IMR-90 (cell line): Measurements from ENCODE around the gene TEK. TPM values are rescaled to one million over a fixed set of nuclear protein-coding genes. Genes with fewer than 3 reads are reported as not detected.

Experiments
- ATAC-seq: fragments of 200-7000 bp; cut with Tn5 transposase; 2 replicates; pipeline ENCODE4 v1.9.1; 2020; ENCODE audit warnings: low read depth, mild to moderate bottlenecking, moderate library complexity
- BruUV-seq: library from RNA; stranded (reverse); fragments of 400-500 nt; replicated peaks from 2 replicates; lab custom pipeline; 2021; lab: Mats Ljungman, UMichigan
- CTCF ChIA-PET: fragments of 300-600 bp; formaldehyde crosslinking; extraction: SDS; loops from one replicate; lab custom pipeline; 2021; ENCODE audit warnings: antibody characterized with exemption; lab: Yijun Ruan, JAX
- POLR2A ChIA-PET: fragments of 300-600 bp; sonication (Branson Sonifier 250); formaldehyde crosslinking; loops from one replicate; lab custom pipeline; 2022; ENCODE audit warnings: antibody characterized with exemption; ENCODE audit not compliant: unreplicated experiment; lab: Charles Lee
- DNase-seq: peaks from one replicate; pipeline ENCODE4 v3.0.0; 2013
- H2AFZ ChIP-seq: replicated peaks from 2 replicates; pipeline ENCODE3; 2013; ENCODE audit warnings: low read length, mild to moderate bottlenecking; ENCODE audit not compliant: poor library complexity
- H2AK5ac ChIP-seq: 2 replicates; pipeline ENCODE4 v1.6.1; 2013; ENCODE audit warnings: low read depth, low read length, inconsistent platforms
- H2AK9ac ChIP-seq: replicated peaks from 2 replicates; pipeline ENCODE3; 2013; ENCODE audit warnings: mild to moderate bottlenecking, low read depth, low read length, moderate library complexity; ENCODE audit not compliant: poor library complexity
- H2BK120ac ChIP-seq: 2 replicates; pipeline ENCODE4 v1.6.1; 2013; ENCODE audit warnings: low read depth, low read length, inconsistent platforms
- H2BK15ac ChIP-seq: 3 replicates; pipeline ENCODE4 v1.6.1; 2013; ENCODE audit warnings: low read depth, low read length, inconsistent platforms
- H2BK20ac ChIP-seq: 2 replicates; pipeline ENCODE4 v1.6.1; 2013; ENCODE audit warnings: low read depth, mild to moderate bottlenecking, inconsistent platforms, low read length, moderate library complexity
- H2BK5ac ChIP-seq: 2 replicates; pipeline ENCODE4 v1.6.1; 2013; ENCODE audit warnings: mild to moderate bottlenecking, low read depth, low read length, inconsistent platforms; ENCODE audit not compliant: poor library complexity, severe bottlenecking
- H3K14ac ChIP-seq: replicated peaks from 2 replicates; pipeline ENCODE4 v1.6.1; 2013; ENCODE audit warnings: low read depth, low read length, inconsistent platforms
- H3K18ac ChIP-seq: 2 replicates; pipeline ENCODE4 v1.6.1; 2013; ENCODE audit warnings: low read depth, low read length, control low read depth
- H3K23ac ChIP-seq: 2 replicates; pipeline ENCODE4 v1.6.1; 2013; ENCODE audit warnings: low read depth, low read length, inconsistent platforms
- H3K27ac ChIP-seq: 2 replicates; pipeline ENCODE4 v1.5.1; 2013; ENCODE audit warnings: mild to moderate bottlenecking, control low read depth, low read length; ENCODE audit not compliant: insufficient read depth
- H3K27me3 ChIP-seq: 2 replicates; pipeline ENCODE4 v1.6.1; 2013; ENCODE audit warnings: low read length; ENCODE audit not compliant: control insufficient read depth, insufficient read depth
- H3K36me3 ChIP-seq: 2 replicates; pipeline ENCODE4 v1.6.1; 2013; ENCODE audit warnings: low read length, mixed read lengths; ENCODE audit not compliant: control insufficient read depth, insufficient read depth
- H3K4ac ChIP-seq: 2 replicates; pipeline ENCODE4 v1.6.1; 2013; ENCODE audit warnings: low read depth, low read length, inconsistent platforms
- H3K4me1 ChIP-seq: 2 replicates; pipeline ENCODE4 v1.6.1; 2013; ENCODE audit warnings: low read length, mixed read lengths; ENCODE audit not compliant: control insufficient read depth, insufficient read depth
- H3K4me2 ChIP-seq: 2 replicates; pipeline ENCODE4 v1.6.1; 2013; ENCODE audit warnings: low read depth, mild to moderate bottlenecking, control low read depth, low read length, moderate library complexity
- H3K4me3 ChIP-seq: 2 replicates; pipeline ENCODE4 v1.5.1; 2013; ENCODE audit warnings: low read depth, mild to moderate bottlenecking, control low read depth, low read length, moderate library complexity; ENCODE audit not compliant: insufficient read depth
- H3K56ac ChIP-seq: 2 replicates; pipeline ENCODE4 v1.6.1; 2013; ENCODE audit warnings: low read length, inconsistent platforms; ENCODE audit not compliant: insufficient read depth; ENCODE audit errors: extremely low read depth
- H3K79me1 ChIP-seq, 2 experiments: 2 replicates each; pipeline ENCODE4 v1.6.1; 2013; ENCODE audit warnings: low read length in 2 of 2, inconsistent platforms in 1 of 2, low read depth in 1 of 2
- H3K9ac ChIP-seq: 2 replicates; pipeline ENCODE4 v1.6.1; 2013; ENCODE audit warnings: low read depth, low read length, control low read depth
- H3K9me1 ChIP-seq: 2 replicates; pipeline ENCODE4 v1.6.1; 2013; ENCODE audit warnings: low read length, inconsistent platforms; ENCODE audit not compliant: insufficient read depth
- H3K9me3 ChIP-seq: 2 replicates; pipeline ENCODE4 v1.6.1; 2013; ENCODE audit warnings: low read length; ENCODE audit not compliant: control insufficient read depth, insufficient read depth
- H4K20me1 ChIP-seq: 2 replicates; pipeline ENCODE4 v1.6.1; 2013; ENCODE audit warnings: low read length, inconsistent platforms; ENCODE audit not compliant: insufficient read depth
- H4K5ac ChIP-seq: 2 replicates; pipeline ENCODE4 v1.6.1; 2013; ENCODE audit warnings: mild to moderate bottlenecking, low read depth, low read length, control low read depth
- H4K8ac ChIP-seq, 2 experiments: 2 replicates each; pipeline ENCODE4 v1.6.1; 2013; ENCODE audit warnings: low read depth in 2 of 2, low read length in 2 of 2, control low read depth in 1 of 2, inconsistent platforms in 1 of 2
- H4K91ac ChIP-seq: 2 replicates; pipeline ENCODE4 v1.6.1; 2013; ENCODE audit warnings: low read depth, low read length, inconsistent platforms; ENCODE audit not compliant: insufficient read depth
- BHLHE40 ChIP-seq: fragments of 150-350 bp; IDR thresholded peaks from 2 replicates; pipeline ENCODE4 v1.6.1; 2016; ENCODE audit warnings: mild to moderate bottlenecking, low read depth, low read length
- CEBPB ChIP-seq: IDR thresholded peaks from 2 replicates; pipeline ENCODE4 v1.6.1; 2012; ENCODE audit warnings: low read depth, low read length, improper control_type of control experiment
- CHD1 ChIP-seq: IDR thresholded peaks from 2 replicates; pipeline ENCODE4 v1.6.1; 2012; ENCODE audit warnings: low read depth, low read length, improper control_type of control experiment
- MAZ ChIP-seq: IDR thresholded peaks from 2 replicates; pipeline ENCODE4 v1.6.1; 2012; ENCODE audit warnings: low read depth, mild to moderate bottlenecking, low read length, improper control_type of control experiment, moderate library complexity, borderline replicate concordance
- MXI1 ChIP-seq: IDR thresholded peaks from 2 replicates; pipeline ENCODE4 v1.6.1; 2012; ENCODE audit warnings: low read depth, mild to moderate bottlenecking, low read length, moderate library complexity, borderline replicate concordance
- POLR2A ChIP-seq: IDR thresholded peaks from 2 replicates; pipeline ENCODE4 v1.6.1; 2012; ENCODE audit warnings: mild to moderate bottlenecking, low read depth, low read length
- RFX5 ChIP-seq: IDR thresholded peaks from 2 replicates; pipeline ENCODE4 v1.8.0; 2012; ENCODE audit warnings: low read depth, mild to moderate bottlenecking, low read length, moderate library complexity
- WGBS, 2 experiments: methylation state at CpG; one replicate each; pipeline versions ENCODE4 v1.1.5 to v1.1.7; 2013; ENCODE audit warnings: missing lambda C conversion rate in 2 of 2; ENCODE audit not compliant: insufficient read length in 1 of 2; ENCODE audit errors: extremely low coverage in 2 of 2; 5-methylcytosine and 5-hydroxymethylcytosine counted together
- dilution Hi-C: fragments of 300-500 bp; cut with HindIII; formaldehyde crosslinking; loops from one replicate; pipeline ENCODE4 v1.14.3; 2018; ENCODE audit warnings: low sequenced_read_pairs; ENCODE audit not compliant: unreplicated experiment
- in situ Hi-C: fragments of 300-500 bp; cut with MboI; formaldehyde crosslinking; loops from 3 replicates; pipeline ENCODE4 v1.14.3; 2019; ENCODE audit warnings: low sequenced_read_pairs, inconsistent platforms, mixed read lengths
- intact Hi-C: fragments of 100-400 bp; cut with micrococcal nuclease; formaldehyde crosslinking; loops from 2 replicates; pipeline ENCODE4 v1.10.0; 2022
- polyA plus RNA-seq, 3 experiments: library from polyadenylated mRNA; depleted of rRNA; stranded (reverse); fragments of >200 nt; gene quantifications; 2 replicates each; pipeline ENCODE4 v1.2.3, GENCODE V29; 2012; ENCODE audit warnings: low replicate concordance in 1 of 3
- total RNA-seq: library from RNA; depleted of rRNA; stranded (reverse); fragments of >200 nt; gene quantifications from 2 replicates; pipeline ENCODE4 v1.2.3, GENCODE V29; 2012
- TF ChIP-seq, protein P1 (sequence below): fragments of 150-350 bp; IDR thresholded peaks from 2 replicates; pipeline ENCODE4 v1.6.1; 2017; ENCODE audit warnings: mild to moderate bottlenecking, antibody characterized with exemption, low read length, low read depth
- TF ChIP-seq, protein P2 (sequence below): conservative IDR thresholded peaks from 2 replicates; pipeline ENCODE4 v1.5.1; 2012; ENCODE audit warnings: mild to moderate bottlenecking, low read depth, low read length, improper control_type of control experiment

The TEK gene
- total and polyA plus RNA-seq, 2 of the 4 experiments (the other 2 are of a cell fraction), result 6.3 to 11.7 TPM

DNA sequence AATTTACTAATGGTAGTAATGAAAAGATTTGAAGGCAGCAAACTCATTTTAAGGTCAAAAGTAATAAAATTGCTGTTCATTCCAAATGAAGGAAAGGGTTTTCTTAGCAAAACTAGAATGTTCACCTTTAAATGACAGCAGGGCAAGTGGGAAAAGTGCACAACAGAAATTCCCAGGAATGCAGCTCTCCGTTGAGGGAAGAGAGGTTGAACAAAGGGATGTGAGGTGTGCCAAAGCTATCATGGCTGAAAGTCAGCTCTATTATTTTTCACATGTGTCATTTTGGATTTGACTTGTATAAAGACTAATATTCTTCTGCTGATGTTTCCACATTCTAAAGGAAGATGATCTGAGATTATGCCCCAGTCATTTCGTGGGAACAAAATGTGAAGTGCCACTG is 51.6 kb downstream of the TEK start:
- H3K4me3 ChIP-seq, result no peak overlapping the region
- no peak overlapping the region for H2BK20ac ChIP-seq
- no CpG with 5 or more reads among the region's 2 CpGs for WGBS, 2 experiments
- BruUV-seq, result no TSS peak
- no peak overlapping the region for H3K23ac ChIP-seq
- no peak for TF ChIP-seq MAZ
- TF ChIP-seq, protein P1, sequence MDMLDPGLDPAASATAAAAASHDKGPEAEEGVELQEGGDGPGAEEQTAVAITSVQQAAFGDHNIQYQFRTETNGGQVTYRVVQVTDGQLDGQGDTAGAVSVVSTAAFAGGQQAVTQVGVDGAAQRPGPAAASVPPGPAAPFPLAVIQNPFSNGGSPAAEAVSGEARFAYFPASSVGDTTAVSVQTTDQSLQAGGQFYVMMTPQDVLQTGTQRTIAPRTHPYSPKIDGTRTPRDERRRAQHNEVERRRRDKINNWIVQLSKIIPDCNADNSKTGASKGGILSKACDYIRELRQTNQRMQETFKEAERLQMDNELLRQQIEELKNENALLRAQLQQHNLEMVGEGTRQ, result no peak
- TF ChIP-seq MXI1, result no peak
- TF ChIP-seq POLR2A, result no peak
- TF ChIP-seq, protein P2, sequence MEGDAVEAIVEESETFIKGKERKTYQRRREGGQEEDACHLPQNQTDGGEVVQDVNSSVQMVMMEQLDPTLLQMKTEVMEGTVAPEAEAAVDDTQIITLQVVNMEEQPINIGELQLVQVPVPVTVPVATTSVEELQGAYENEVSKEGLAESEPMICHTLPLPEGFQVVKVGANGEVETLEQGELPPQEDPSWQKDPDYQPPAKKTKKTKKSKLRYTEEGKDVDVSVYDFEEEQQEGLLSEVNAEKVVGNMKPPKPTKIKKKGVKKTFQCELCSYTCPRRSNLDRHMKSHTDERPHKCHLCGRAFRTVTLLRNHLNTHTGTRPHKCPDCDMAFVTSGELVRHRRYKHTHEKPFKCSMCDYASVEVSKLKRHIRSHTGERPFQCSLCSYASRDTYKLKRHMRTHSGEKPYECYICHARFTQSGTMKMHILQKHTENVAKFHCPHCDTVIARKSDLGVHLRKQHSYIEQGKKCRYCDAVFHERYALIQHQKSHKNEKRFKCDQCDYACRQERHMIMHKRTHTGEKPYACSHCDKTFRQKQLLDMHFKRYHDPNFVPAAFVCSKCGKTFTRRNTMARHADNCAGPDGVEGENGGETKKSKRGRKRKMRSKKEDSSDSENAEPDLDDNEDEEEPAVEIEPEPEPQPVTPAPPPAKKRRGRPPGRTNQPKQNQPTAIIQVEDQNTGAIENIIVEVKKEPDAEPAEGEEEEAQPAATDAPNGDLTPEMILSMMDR, result no peak
- no peak for TF ChIP-seq RFX5
- TF ChIP-seq CHD1, result no peak
- TF ChIP-seq BHLHE40, result no peak
- no peak for TF ChIP-seq CEBPB
- no peak for ATAC-seq
- H4K5ac ChIP-seq, result no peak overlapping the region
- no peak overlapping the region for H2AFZ ChIP-seq
- no peak overlapping the region; the same call in 1 of the 2 replicates for H2BK120ac ChIP-seq
- H2BK15ac ChIP-seq, result peak overlapping the region; percentile 56; the same call in 2 of the 3 replicates
- H3K9me3 ChIP-seq, result no peaks in the 10 kb centered on the region
- POLR2A ChIA-PET, result no interaction called here
- CTCF ChIA-PET, result no interaction called here
- peak overlapping the region; percentile 9 for H2BK5ac ChIP-seq
- no peak overlapping the region for H3K56ac ChIP-seq
- no peak overlapping the region for H3K18ac ChIP-seq
- in situ Hi-C loops (no loop called here), intact Hi-C loops (loop anchor here (5.0 kb wide), 1 partner anchor 33 kb away; no protein-coding TSS in a partner anchor), dilution Hi-C loops (no loop called here)
- H3K9me1 ChIP-seq, result peaks cover 9% of the 10 kb centered on the region
- no peak overlapping the region for H3K9ac ChIP-seq
- H3K4me1 ChIP-seq, result peaks cover 12% of the 10 kb centered on the region
- no peak overlapping the region for H3K4ac ChIP-seq
- peak overlapping the region in 1 of 2 experiments; percentile 28; a peak in 1 of 4 replicates for H4K8ac ChIP-seq
- H2AK5ac ChIP-seq, result peak overlapping the region; percentile 42; the same call in 1 of the 2 replicates
- DNase-seq, result no peak
- H2AK9ac ChIP-seq, result no peak overlapping the region
- no peak overlapping the region for H4K91ac ChIP-seq
- H4K20me1 ChIP-seq, result no peaks in the 10 kb centered on the region
- H3K79me1 ChIP-seq, result peaks cover 0 to 26% of the 10 kb centered on the region in 2 experiments; a peak in 3 of 4 replicates
- H3K27me3 ChIP-seq, result no peaks in the 10 kb centered on the region
- H3K14ac ChIP-seq, result no peak overlapping the region
- peaks cover 8% of the 10 kb centered on the region for H3K36me3 ChIP-seq
- no peak overlapping the region for H3K4me2 ChIP-seq
- no peak overlapping the region for H3K27ac ChIP-seq
